Stimulated activated CD4-positive, alpha-beta T cell treated with anti-CD3 and anti-CD28 coated beads, Interleukin-1b, Interleukin-23, amount 100 ng/mL, for 4 hours (primary cell): ENCODE measurements around the gene IRF3.

Experiments used
- DNase-seq, 2 donors: peaks; one replicate each; pipeline ENCODE4 v3.0.0-alpha.2; 2020; ENCODE audit warnings: low read depth in 2 of 2

IRF3 gene

DNA sequence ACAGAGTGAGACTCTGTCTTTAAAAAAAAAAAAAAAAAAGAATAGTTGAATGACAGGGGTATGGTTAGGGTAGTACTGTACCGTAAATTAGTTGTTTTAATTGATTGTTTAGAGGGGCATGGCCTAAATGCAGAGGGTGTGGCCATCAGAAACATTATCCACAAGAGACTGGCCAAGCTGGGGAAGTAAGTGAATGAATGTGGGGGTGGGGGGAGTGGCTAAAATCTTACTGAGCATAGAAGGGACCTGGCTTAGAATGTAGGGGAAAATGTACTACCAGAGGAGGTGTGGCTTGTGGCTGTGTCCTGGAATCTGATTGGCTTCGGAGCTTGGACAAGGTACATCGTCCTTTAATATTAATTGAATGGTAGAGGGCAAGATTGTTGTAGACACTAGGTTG, 3.9 kb upstream of the IRF3 start:
- no peak for DNase-seq

DNA sequence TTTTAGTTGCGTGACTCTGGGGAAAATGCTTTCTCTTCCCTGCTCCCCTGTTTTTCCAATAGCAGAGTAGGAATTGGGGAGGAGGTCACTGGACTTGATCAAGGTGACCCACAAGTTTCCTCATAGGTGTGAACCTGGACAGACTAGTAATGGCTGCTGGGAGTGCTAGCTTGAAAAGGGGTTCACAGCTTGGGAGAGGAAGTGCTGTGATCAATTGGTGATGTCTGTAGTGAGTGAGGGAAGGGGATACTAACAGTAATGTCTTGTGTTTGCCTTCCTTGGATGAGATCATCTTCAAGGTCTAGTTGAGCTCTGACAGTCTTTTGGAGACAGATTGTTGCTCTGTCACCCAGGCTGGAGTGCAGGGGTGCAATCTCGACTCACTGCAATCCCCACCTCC, 1.8 kb upstream of the IRF3 start:
- DNase-seq, result no peak

DNA sequence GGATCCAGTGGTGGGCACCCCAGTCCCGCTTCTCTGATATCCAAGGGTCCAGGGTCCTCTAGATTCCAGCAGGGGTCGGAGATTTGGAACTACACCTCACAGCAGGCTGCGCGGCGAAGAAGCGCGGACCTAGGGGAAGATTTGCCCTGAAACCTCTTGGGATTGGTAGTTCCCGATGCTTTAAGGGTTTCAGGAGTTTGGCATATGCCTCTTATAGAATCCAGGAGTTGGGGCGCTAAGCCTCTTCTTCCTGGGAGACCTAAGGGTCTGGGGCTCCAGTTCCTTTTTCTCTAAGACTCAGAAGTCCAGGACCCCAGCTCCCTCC, 425 bp upstream of the IRF3 start:
- no peak for DNase-seq

DNA sequence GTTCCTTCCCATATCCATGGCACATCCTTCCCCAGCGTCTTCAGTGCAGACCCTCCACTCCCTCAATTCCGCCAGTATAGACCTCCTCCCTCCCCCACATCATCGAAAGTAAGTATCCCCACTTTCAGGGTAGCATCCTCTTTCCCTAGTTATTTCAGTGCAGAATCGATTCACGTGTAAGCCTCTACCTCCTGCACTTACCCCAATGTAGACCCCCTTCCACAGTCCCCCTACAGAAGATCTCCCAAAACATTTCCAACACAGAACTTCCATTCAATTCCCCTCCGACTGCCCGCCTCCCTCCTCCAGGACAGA, 664 bp downstream of the IRF3 start:
- DNase-seq, result no peak

DNA sequence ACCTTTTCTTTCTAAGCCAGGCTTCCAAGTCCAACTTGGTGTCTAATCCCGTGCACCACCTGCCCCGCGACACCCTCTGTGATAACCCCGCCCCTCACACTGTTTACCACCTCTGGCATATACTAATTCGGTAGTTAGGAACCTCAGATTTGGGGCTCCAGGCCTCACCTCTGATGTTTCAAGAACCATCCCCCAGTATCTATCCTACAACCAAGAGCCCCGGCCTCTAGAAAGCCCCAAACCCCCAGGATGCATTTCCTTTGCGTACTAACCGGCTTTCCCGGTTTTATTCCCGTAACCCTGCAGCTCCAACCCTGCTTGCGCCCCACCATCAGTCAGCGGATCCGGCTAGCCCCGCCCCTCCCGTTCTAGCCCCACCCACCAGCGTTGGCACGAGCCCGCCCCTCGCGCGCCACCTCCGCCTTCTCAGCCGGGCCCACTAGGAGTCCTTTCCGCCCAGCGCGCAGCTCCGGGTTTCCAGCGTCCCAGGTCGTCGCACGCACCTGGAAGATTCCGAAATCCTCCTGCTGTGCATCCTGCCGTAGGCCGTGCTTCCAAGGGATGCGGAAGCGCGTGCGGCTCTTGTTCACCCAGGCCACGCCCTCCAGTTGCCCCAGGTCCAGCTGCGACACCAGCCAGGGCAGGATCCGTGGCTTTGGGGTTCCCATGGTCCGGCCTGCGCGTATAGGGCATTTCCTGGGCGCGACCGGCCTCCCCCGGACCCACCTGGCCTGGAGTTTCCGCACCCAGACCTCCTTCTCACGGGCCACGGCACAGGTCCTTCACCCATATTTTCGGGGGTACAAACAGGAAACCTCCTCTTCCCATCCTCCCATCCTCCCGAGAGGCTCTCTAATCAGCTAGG, 1.3 kb downstream of the IRF3 start:
- DNase-seq, result peak; percentile 92 to 95

DNA sequence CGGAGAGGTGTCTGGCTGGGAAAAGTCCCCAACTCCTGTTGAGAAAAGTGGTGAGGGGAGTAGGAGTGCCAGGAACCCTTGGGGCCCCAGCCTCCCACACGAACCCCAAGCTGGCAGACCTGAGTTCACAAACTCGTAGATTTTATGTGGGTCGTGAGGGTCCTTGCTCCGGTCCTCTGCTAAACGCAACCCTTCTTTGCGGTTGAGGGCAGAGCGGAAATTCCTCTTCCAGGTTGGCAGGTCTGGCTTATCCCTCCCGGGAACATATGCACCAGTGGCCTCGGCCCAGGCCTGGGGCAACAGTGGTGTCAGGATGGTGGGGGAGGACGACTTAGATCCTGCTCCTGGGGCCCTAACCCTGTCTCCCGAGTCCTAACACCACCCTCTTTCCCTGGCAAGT, 2.4 kb downstream of the IRF3 start:
- DNase-seq, result no peak

DNA sequence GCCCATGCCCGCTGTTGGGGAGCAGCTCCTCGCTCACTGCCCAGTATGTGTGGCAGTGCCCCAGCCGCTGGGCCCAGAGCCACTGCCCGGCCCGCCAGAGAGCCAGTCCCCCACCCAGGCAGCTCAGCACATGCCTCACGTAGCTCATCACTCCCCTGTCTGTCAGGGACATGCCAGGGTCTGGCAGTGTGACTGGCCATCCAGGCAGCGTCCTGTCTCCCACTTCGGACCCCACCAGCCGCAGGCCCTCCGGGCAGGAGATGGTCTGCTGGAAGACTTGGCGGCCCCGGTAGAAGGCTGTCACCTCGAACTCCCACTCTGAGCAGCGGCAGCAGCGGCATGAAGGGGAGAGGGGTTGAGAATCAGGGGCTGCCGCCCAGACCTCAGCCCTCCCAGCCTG, 3.6 kb downstream of the IRF3 start:
- no peak for DNase-seq

DNA sequence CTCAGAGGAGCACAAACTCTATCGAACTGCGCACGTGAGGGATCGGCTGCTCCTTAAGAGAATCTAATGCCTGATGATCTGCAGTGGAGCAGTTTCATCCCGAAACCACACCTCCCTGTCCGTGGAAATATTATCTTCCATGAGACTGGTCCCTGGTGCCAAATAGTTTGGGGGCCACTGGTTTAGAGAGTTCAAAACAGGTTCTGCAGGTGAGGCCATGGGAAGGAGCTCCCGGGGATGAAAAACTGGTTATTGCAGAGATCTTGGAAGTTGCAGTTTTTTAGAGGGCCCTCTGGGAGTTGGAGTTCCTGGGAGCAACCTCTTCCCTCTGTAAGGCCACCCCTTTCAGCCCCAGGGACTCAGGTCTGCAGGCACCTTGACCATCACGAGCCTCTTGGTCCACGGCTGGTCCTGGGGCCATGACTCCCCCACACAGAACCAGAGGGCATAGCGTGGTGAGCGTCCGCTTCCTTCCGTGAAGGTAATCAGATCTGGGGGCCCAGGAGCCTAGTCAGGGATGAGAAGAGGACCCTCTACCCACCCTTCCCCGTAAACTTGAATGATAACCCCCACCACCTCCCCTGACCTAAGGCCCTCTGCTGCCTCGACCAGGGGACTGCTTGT, 5.2 kb downstream of the IRF3 start:
- DNase-seq, result no peak

DNA sequence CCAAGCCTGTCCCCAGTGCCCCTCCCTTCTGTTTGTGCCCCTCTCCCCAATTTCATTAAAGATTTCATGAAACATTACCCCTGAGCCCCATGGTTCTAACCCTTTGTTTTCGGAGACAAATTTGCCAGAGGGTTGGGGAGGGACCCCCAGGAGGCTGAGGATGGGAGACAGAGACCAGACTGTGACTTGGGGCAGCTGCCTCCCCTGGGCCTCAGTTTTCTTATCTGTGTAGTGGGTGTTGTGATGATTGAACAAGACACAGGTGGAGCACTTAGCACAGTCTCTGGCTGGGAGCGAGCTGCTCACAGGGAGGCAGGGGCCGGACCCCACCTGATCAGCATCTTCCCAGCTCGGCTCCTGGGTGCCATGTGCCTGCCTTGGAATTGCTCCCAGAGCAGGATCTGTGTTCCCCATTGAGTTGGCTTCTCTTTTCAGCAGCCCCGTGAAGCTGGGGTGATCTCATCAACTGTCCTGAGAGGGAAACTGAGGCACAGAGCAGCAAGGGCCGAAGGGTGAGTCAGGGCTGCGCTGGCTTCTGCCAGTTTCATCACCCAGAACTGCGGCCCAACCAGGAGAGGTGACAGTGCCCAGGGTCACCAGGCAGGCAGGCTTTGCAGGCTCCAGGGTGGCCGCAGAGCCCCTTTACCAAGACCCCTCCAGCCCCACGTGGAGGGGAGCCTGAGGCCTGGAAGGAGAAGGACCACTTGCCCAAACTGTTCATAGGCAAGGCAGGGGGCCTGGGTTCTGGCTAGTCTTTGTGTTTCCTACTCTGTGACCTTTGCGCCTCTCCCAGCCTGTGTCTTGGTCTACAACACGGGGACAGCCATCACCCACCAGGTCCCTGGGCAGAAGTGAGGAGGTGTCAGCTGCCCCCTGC, 6.9 kb downstream of the IRF3 start:
- DNase-seq, result no peak

DNA sequence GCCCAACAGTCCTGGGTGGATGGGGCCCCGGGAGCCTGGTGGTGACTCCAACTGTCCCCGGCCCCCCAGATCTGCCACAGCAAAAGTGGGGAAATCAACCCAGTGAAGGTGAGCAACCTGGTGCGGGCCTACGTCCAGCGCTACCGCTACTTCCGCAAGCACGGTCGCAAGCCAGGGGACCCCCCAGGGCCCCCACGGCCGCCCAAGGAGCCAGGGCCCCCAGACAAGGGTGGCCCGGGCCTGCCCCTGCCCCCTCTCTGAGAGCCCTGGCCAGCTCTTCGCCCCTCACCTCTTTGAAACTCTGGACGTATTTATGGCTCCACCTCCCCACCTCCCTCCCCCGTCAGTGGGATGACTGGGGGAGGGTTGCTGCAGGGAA, 7.5 kb downstream of the IRF3 start:
- DNase-seq, result no peak

DNA sequence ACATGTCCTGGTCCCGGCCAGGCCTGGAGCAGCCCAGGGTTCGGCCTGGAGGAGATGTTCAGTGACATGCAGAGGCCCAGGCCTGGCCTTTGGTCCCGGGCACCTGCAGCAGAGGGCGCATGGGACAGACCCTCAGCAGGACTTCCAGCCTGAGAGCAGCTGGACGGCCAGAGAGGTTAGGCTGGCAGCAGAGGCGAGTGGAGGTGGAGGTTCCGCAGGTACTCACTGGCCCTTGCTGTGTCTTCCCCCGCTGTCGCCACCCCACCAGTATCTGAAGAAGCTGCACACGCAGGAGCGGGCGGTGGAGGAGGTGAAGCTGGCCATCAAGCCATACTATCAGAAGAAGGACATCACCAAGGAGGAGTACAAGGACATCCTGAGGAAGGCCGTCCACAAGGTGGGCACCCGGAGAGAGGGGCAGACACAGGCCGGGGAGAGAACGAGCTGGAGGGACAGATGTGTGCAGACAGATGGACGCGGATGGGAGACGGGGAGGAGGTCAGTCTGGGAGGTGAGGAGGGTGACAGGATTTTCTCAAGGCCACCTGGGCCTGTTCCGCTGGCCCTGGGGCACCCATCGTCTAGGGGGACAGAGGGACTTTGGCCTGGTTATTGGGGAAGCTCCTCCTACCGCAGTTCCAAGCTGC, 8.0 kb downstream of the IRF3 start:
- no peak for DNase-seq

DNA sequence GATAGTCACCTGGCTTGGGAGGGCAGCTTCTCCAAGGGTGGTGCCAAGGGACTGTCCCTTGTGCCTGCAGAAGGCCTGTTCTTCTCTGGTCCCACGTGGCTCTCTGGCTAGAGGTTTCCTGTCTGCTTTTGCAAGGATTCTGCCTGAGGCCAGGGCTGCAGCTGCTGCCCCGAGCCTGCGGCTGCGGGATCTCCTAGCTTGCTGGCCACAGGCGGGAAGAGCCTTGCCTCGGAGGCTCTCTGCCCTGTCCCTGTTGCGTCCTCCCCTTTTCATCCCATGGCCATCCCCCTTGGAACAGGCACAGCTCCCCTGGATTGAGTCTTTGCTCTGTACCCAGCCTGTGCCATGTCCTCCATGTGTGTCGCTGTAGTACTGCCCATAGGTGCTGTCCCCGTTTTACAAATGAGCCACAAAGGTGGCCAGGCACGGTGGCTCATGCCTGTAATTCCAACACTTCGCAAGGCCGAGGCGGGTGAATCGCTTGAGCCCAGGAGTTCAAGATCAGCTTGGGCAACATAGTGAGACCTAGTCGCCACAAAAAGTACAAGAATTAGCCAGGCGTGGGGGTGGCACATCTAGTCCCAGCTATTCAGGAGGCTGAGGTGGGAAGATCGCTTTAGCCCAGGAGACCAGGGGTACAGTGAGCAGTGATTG, 9.1 kb downstream of the IRF3 start:
- no peak for DNase-seq

DNA sequence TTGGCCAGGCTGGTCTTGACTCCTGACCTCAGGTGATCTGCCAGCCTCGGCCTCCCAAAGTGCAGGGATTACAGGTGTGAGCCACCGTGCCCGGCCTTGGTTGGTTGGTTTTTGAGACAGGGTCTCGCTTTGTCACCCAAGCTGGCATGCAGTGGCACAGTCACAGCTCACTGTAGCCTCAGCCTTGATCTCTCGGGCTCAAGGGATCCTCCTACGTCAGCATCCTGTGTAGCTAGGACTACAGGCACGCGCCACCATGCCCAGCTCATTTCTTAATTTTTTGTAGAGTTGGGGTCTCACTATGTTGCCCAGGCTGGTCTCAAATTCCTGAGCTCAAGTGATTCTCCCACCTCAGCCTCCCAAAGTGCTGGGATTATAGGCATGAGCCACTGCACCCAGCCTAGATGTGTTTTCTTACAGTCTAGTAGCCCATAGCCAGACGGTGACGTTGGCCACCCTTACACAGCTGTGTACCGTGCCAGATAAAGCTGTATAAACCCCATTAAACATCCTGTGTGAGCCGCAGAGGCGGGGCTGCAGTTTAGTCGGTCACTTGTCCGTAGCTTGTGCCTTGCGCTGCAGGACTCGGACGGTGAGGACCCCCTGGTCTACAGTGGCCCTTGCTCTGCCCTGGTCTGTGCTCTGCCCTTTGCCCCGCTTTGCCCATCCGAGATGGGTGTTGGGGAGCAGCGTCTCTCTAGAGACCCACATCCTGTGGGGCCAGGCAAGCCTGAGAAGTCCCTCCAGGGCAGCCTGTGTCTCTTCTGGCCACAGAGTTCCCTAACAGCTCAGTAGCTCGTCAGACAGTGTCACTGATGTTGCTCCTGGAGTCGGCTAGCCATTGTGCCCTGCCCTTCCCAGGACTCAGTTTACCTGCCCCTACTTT, 9.8 kb downstream of the IRF3 start:
- no peak for DNase-seq

DNA sequence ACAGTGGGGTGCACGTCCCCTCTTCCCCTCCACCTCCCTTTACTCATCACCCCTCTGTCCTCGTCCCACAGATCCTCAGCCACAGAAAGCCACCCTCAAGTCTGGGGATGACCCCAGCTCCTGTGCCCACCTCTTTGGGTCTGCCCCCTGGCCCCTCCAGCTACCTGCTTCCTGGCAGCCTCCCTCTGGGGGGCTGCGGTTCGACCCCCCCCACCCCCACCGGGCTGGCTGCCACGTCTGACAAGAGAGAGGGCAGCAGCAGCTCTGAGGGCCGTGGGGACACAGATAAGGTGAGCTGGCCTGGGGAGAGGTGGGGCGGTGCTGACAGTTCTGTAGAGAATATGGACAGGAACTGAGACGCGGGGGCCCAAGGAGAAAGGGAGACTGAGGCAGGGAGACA, 11.1 kb downstream of the IRF3 start:
- no peak for DNase-seq

DNA sequence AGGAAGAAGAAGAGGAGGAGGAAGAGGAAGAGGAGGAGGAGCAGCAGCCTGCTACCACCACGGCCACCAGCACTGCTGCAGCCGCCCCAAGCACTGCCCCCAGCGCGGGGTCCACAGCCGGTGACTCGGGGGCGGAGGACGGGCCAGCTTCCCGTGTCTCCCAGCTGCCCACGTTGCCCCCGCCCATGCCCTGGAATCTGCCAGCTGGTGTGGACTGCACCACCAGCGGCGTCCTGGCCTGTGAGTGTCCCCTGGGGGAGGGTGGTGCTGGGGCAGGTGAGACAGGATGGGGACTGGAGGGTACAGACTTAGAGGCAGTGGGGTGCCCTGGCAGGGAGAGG, 12.2 kb downstream of the IRF3 start:
- no peak for DNase-seq

DNA sequence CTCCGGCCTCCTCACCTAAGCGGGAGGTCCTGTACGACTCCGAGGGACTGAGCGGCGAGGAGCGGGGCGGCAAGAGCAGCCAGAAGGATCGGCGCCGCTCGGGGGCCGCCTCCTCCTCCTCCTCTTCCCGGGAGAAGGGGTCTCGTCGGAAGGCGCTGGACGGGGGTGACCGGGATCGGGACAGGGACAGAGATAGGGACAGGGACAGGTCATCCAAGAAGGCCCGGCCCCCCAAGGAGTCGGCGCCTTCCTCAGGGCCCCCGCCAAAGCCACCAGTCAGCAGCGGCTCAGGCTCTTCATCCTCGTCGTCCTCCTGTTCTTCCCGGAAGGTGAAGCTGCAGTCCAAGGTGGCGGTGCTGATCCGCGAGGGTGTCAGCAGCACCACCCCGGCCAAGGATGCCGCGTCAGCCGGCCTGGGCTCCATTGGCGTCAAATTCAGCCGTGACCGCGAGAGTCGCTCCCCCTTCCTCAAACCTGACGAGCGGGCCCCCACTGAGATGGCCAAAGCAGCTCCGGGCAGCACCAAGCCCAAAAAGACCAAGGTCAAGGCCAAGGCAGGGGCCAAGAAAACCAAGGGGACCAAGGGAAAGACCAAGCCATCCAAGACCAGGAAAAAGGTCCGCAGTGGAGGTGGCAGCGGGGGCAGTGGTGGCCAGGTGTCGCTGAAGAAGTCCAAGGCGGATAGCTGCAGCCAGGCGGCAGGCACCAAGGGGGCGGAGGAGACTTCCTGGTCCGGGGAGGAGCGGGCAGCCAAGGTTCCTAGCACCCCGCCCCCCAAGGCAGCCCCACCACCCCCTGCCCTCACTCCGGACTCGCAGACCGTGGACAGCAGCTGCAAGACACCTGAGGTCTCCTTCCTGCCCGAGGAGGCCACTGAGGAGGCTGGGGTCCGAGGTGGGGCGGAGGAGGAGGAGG, 12.8 kb downstream of the IRF3 start:
- DNase-seq, result no peak

DNA sequence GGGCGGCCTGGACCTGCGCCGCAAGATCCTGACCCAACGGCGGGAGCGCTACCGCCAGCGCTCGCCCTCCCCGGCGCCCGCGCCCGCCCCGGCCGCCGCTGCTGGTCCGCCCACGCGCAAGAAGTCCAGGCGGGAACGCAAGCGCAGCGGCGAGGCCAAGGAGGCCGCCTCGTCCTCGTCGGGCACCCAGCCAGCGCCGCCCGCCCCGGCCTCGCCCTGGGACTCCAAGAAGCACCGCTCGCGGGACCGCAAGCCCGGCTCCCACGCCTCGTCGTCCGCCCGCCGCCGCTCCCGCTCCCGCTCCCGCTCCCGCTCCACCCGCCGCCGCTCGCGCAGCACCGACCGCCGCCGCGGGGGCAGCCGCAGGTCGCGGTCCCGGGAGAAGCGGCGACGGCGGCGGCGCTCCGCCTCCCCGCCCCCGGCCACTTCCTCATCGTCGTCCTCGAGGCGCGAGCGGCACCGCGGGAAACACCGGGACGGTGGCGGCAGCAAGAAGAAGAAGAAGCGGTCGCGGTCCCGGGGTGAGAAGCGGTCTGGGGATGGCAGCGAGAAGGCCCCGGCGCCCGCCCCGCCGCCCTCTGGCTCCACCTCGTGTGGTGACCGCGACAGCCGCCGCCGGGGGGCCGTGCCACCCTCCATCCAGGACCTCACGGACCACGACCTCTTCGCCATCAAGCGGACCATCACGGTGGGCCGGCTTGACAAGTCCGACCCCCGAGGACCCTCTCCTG, 13.7 kb downstream of the IRF3 start:
- DNase-seq, result no peak

DNA sequence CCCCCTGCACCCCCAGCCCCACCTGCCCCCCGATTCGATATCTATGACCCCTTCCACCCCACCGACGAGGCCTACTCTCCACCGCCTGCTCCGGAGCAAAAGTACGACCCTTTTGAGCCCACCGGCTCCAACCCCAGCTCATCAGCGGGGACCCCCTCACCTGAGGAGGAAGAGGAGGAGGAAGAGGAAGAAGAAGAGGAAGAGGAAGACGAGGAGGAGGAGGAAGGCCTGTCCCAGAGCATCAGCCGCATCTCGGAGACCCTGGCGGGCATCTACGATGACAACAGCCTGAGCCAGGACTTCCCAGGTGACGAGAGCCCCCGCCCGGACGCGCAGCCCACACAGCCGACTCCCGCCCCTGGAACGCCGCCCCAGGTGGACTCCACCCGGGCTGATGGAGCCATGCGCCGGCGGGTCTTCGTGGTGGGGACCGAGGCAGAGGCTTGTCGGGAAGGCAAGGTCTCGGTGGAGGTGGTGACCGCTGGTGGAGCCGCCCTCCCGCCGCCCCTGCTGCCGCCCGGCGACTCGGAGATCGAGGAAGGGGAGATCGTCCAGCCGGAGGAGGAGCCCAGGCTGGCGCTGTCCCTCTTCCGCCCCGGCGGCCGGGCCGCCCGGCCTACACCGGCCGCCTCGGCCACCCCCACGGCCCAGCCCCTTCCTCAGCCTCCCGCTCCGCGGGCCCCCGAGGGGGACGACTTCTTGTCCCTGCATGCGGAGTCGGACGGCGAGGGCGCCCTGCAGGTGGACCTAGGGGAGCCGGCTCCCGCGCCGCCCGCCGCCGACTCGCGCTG, 14.4 kb downstream of the IRF3 start:
- DNase-seq, result no peak
